Body of pancreas (tissue), 4 donors: ENCODE data around the gene ICE1.

Experiments
- POLR2A ChIP-seq, 3 donors: fragments of 450-650 bp; IDR thresholded peaks; one replicate each; pipeline ENCODE4 v1.6.1; 2016; ENCODE audit warnings: antibody characterized with exemption in 3 of 3, mild to moderate bottlenecking in 2 of 3
- TF ChIP-seq, protein P1 (sequence below), 7 experiments: fragments of 450-650 bp in 4 of 7; fragments of 200-600 bp in 3 of 7; sonication (generic) in 3 of 7; IDR thresholded peaks; one replicate each; pipeline ENCODE4 v1.5.1; 2016 to 2019; ENCODE audit warnings: antibody characterized with exemption in 7 of 7

DNA sequence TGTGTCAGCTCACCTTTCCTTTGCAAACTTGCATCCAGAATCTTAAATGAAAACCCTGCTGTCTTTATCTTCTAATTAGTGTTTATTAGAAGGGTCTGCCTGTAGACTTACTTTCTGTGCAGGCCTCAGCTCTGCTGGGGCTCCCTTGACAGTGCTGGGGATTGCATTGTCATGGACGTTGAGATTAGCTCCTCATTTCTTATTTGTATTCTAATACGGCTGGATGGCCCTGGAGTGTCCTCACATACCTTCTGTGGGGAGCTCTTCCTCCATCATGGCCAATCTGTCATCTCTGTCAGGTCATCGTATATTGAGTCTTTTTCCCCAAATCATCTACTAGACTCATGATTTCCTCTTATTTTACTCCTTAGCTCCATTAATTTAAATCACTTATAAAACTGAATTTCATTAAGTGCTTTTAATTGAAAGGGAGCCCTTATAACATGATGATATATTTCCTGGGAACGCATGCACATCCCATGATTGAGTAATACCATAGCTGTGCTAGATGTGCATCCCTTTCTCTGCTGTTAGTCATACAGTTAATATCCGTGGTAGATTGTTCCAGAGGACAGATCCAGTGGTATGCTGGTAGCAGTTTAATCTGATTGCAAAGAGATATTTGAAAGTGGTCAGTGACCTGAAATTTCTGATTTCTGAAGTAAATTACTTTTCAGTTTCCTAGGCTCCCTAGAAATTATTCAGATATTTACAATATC is 61.6 kb downstream of the ICE1 start:
- no peak for TF ChIP-seq POLR2A (IDR thresholded peaks at IDR 0.05)
- TF ChIP-seq, protein P1, sequence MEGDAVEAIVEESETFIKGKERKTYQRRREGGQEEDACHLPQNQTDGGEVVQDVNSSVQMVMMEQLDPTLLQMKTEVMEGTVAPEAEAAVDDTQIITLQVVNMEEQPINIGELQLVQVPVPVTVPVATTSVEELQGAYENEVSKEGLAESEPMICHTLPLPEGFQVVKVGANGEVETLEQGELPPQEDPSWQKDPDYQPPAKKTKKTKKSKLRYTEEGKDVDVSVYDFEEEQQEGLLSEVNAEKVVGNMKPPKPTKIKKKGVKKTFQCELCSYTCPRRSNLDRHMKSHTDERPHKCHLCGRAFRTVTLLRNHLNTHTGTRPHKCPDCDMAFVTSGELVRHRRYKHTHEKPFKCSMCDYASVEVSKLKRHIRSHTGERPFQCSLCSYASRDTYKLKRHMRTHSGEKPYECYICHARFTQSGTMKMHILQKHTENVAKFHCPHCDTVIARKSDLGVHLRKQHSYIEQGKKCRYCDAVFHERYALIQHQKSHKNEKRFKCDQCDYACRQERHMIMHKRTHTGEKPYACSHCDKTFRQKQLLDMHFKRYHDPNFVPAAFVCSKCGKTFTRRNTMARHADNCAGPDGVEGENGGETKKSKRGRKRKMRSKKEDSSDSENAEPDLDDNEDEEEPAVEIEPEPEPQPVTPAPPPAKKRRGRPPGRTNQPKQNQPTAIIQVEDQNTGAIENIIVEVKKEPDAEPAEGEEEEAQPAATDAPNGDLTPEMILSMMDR (IDR thresholded peaks at IDR 0.05), result no peak
